ENCODE measurements around the gene MLIP. TPM values are rescaled to one million over a fixed set of nuclear protein-coding genes. Genes with fewer than 3 reads are reported as not detected.

MLIP gene
- total and polyA plus RNA-seq, 2 of the 8 experiments (the other 6 are each of a cell fraction or from before 2014, with no cell fraction given), result not detected

DNA sequence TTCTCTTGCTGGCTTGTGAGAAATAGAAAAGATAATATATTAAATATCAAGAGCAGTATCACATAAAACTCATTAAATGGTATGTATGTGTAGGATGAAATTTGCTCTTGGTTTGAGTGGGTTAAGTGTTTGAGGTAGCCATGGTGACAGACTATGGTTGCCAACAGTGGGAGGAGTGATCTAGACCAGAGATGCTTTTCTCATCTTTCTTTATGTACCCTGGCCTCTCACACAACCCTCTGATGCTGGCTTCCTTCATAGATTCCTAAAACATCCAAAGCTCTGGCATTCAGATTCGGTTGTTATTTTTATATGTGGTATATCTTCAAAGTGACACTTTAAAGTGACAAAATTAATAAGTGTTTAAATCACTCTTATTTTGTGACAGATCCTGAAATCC, 9.0 kb upstream of the MLIP start (continued):
- TF ChIP-seq CBX8 (IDR thresholded peaks at IDR 0.05; ENCODE audit: borderline replicate concordance, low read depth, low read length) (no peak), NANOG (IDR thresholded peaks at IDR 0.05; ENCODE audit: insufficient read depth, low read depth, low read length, poor library complexity, severe bottlenecking) (no peak)
